ENCODE measurements around the gene RGS3.

The RGS3 gene

DNA sequence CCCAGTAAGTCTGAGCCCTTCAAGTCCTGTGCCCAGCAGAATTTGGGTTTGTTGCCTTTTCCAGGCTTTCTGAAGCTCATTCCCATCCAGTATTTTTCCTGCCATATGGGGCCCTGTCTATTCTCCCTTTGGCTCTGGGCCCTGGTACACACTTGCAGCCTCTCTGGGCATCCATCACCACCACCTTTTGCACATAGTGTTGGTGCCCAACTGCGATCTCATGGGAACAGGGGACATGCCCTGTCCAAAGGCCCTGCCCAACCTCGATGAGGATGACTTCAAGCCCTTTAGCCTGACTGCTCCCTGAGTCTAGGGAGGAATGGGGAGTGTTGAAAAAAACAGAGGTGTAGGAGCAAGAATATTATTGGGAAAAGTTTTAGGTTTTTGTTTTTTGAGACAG lies 11.5 kb downstream of the RGS3 start:
- TF ChIP-seq CTCF (conservative IDR thresholded peaks at IDR 0.05; ENCODE audit: low read length) = no peak
- no peak overlapping the region for H3K4me3 ChIP-seq (ENCODE audit: low read length)
- DNase-seq (ENCODE audit: low read depth) = no peak

DNA sequence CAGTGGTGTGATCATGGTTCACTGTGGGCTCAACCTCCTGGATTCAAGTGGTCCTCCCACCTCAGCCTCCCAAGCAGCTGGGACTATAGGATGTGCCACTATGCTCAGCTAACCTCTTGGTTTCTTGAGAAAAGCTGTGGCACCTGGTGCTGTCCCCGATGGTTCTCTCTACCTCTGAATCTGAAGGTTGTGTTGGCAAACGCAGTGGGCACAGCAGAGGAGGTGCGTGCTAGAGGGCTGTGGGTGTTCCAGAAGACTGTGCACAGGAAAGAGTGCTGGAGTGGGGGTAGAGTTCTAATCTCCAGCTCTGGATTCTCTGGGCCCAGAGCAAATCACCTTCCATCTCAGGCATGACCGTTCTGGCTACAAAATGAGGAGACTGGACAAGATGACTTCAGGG lies 12.5 kb downstream of the RGS3 start:
- no peak for DNase-seq (ENCODE audit: low read depth)
- TF ChIP-seq CTCF (conservative IDR thresholded peaks at IDR 0.05; ENCODE audit: low read length) = no peak
- no peak overlapping the region for H3K4me3 ChIP-seq (ENCODE audit: low read length)

- TF ChIP-seq CTCF (conservative IDR thresholded peaks at IDR 0.05; ENCODE audit: low read length) = no peak
- H3K4me3 ChIP-seq (ENCODE audit: low read length) = no peak overlapping the region
- DNase-seq (ENCODE audit: low read depth) = no peak
Measured at GRCh38 chr9:113476511-113476916, 13.0 kb downstream of the RGS3 start.

GRCh38 chr9:113477058-113477457 lies 13.5 kb downstream of the RGS3 start:
- H3K4me3 ChIP-seq (ENCODE audit: low read length) = no peak overlapping the region
- DNase-seq (ENCODE audit: low read depth) = no peak
- TF ChIP-seq CTCF (conservative IDR thresholded peaks at IDR 0.05; ENCODE audit: low read length) = no peak

DNA sequence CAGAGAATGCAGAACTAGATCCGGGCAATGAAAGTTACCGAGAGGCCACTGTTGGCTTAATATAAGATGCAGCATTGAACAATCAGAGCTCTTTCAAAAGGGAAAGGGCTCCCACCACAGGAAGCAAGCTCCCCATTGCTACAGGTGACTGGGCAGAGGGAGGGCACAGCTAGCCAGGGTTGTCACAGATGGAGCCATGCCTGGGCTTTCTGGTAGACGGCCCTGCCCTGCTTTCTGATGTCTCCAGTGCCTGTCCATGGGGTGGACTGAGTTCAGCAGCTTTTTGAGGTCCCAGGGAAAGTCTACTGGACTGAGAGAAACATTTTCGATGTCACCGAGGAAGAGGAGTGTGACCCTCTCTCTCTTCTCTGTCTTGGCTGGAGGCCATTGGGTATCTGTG lies 14.1 kb downstream of the RGS3 start:
- no peak for DNase-seq (ENCODE audit: low read depth)
- TF ChIP-seq CTCF (conservative IDR thresholded peaks at IDR 0.05; ENCODE audit: low read length) = no peak

GRCh38 chr9:113479174-113479621 lies 15.7 kb downstream of the RGS3 start:
- no peak for TF ChIP-seq CTCF (conservative IDR thresholded peaks at IDR 0.05; ENCODE audit: low read length)
- no peak overlapping the region for H3K4me3 ChIP-seq (ENCODE audit: low read length)
- no peak for DNase-seq (ENCODE audit: low read depth)

More for the DNA sequence above, 14.1 kb downstream of the RGS3 start:
- H3K4me3 ChIP-seq (ENCODE audit: low read length) = no peak overlapping the region

GRCh38 chr9:113480612-113481011 lies 17.1 kb downstream of the RGS3 start:
- no peak for DNase-seq (ENCODE audit: low read depth)
- no peak overlapping the region for H3K4me3 ChIP-seq (ENCODE audit: low read length)
- no peak for TF ChIP-seq CTCF (conservative IDR thresholded peaks at IDR 0.05; ENCODE audit: low read length)
